Activated CD4-positive, alpha-beta memory T cell treated with anti-CD3 and anti-CD28 coated beads for 36 hours (primary cell): Measurements from ENCODE around the gene CEP250. TPM values are rescaled to one million over a fixed set of nuclear protein-coding genes. Genes with fewer than 3 reads are reported as not detected.

Experiments
- CTCF ChIA-PET: fragments of 350-600 bp; sonication (Branson Sonifier 250); formaldehyde crosslinking; loops from one replicate; lab custom pipeline; 2021; ENCODE audit warnings: antibody characterized with exemption, inconsistent platforms; lab: Charles Lee
- POLR2A ChIA-PET: fragments of 350-600 bp; sonication (Branson Sonifier 250); formaldehyde crosslinking; loops from one replicate; lab custom pipeline; 2021; ENCODE audit warnings: antibody characterized with exemption; lab: Charles Lee
- DNase-seq: peaks from one replicate; pipeline ENCODE4 v3.0.0-alpha.2; 2020
- H3K27ac Mint-ChIP-seq: one replicate; pipeline ENCODE4 v1.8.0; 2021; ENCODE audit warnings: mixed read lengths
- H3K27me3 Mint-ChIP-seq: one replicate; pipeline ENCODE4 v1.8.0; 2021; ENCODE audit warnings: mixed read lengths
- H3K36me3 Mint-ChIP-seq: one replicate; pipeline ENCODE4 v1.8.0; 2021; ENCODE audit warnings: mixed read lengths
- H3K4me1 Mint-ChIP-seq: one replicate; pipeline ENCODE4 v1.8.0; 2021; ENCODE audit warnings: low read depth, mixed read lengths
- H3K4me3 Mint-ChIP-seq: one replicate; pipeline ENCODE4 v1.8.0; 2021; ENCODE audit warnings: mild to moderate bottlenecking, mixed read lengths
- H3K9me3 Mint-ChIP-seq: one replicate; pipeline ENCODE4 v1.8.0; 2021; ENCODE audit warnings: mixed read lengths
- intact Hi-C: fragments of 100-400 bp; cut with micrococcal nuclease; formaldehyde crosslinking; loops from one replicate; pipeline ENCODE4 v1.15.1; 2023
- total RNA-seq, 2 experiments: library from RNA; stranded (reverse); gene quantifications; one replicate each; pipeline ENCODE4 v1.2.3, GENCODE V29; 2021

The CEP250 gene
- total RNA-seq, 2 experiments from 2014 or later: 47.2 to 60.8 TPM

GRCh38 chr20:35473684-35474083 lies 18.3 kb downstream of the CEP250 start:
- intact Hi-C loops: no loop called here
- Mint-ChIP-seq H3K4me1 (no peaks in the 10 kb centered on the region), H3K4me3 (no peak overlapping the region), H3K27ac (no peak overlapping the region), H3K9me3 (no peaks in the 10 kb centered on the region), H3K36me3 (peaks cover 12% of the 10 kb centered on the region), H3K27me3 (no peaks in the 10 kb centered on the region)
- ChIA-PET CTCF (interaction anchor here (1.5 to 3.0 kb wide), 2 partner anchors 10 to 15 kb away, joined by 3 to 18 read pairs; no protein-coding TSS in a partner anchor), POLR2A (no interaction called here)
- no peak for DNase-seq

GRCh38 chr20:35474303-35474871 lies 19.0 kb downstream of the CEP250 start:
- ChIA-PET CTCF (interaction anchor here (0.6 to 3.0 kb wide), 3 partner anchors 11 to 117 kb away, joined by 3 to 18 read pairs (median 3); no protein-coding TSS in a partner anchor), POLR2A (no interaction called here)
- Mint-ChIP-seq H3K36me3 (peaks cover 13% of the 10 kb centered on the region), H3K27me3 (no peaks in the 10 kb centered on the region), H3K4me1 (no peaks in the 10 kb centered on the region), H3K4me3 (no peak overlapping the region), H3K27ac (no peak overlapping the region), H3K9me3 (no peaks in the 10 kb centered on the region)
- DNase-seq: no peak
- intact Hi-C loops: no loop called here

GRCh38 chr20:35476288-35476687 lies 20.9 kb downstream of the CEP250 start:
- ChIA-PET CTCF (no interaction called here), POLR2A (no interaction called here)
- intact Hi-C loops: no loop called here
- no peak for DNase-seq
- Mint-ChIP-seq H3K4me1 (no peaks in the 10 kb centered on the region), H3K36me3 (peaks cover 17% of the 10 kb centered on the region), H3K9me3 (no peaks in the 10 kb centered on the region), H3K27ac (no peak overlapping the region), H3K4me3 (no peak overlapping the region), H3K27me3 (no peaks in the 10 kb centered on the region)

- ChIA-PET POLR2A (interaction anchor here (0.5 to 1.4 kb wide), 2 partner anchors 12 to 23 kb away, joined by 4 read pairs; no protein-coding TSS in a partner anchor), CTCF (interaction anchor here (1.6 kb wide), 1 partner anchor 12 kb away, joined by 3 read pairs; no protein-coding TSS in a partner anchor)
- Mint-ChIP-seq H3K27ac (no peak overlapping the region), H3K4me3 (no peak overlapping the region), H3K4me1 (no peaks in the 10 kb centered on the region), H3K27me3 (no peaks in the 10 kb centered on the region), H3K36me3 (peaks cover 17% of the 10 kb centered on the region), H3K9me3 (no peaks in the 10 kb centered on the region)
- intact Hi-C loops: no loop called here
- DNase-seq: peak; percentile 27
These were observed 23.5 kb downstream of the CEP250 start for GRCh38 chr20:35478804-35479472.

GRCh38 chr20:35479798-35480197 lies 24.4 kb downstream of the CEP250 start:
- POLR2A ChIA-PET: interaction anchor here (0.9 to 1.4 kb wide), 2 partner anchors 11 to 136 kb away, joined by 3 to 4 read pairs; partner anchors contain the start of gene SPAG4

GRCh38 chr20:35487479-35487878 lies 32.1 kb downstream of the CEP250 start:
- Mint-ChIP-seq H3K27ac (no peak overlapping the region), H3K36me3 (peaks cover 33% of the 10 kb centered on the region), H3K4me1 (peaks cover 38% of the 10 kb centered on the region)

More at GRCh38 chr20:35479798-35480197, 24.4 kb downstream of the CEP250 start:
- DNase-seq: no peak
- H3K4me1 Mint-ChIP-seq: peaks cover 3% of the 10 kb centered on the region
- H3K27me3 Mint-ChIP-seq: no peaks in the 10 kb centered on the region
- no peak overlapping the region for H3K4me3 Mint-ChIP-seq
- CTCF ChIA-PET: no interaction called here
- no peak overlapping the region for H3K27ac Mint-ChIP-seq
- H3K9me3 Mint-ChIP-seq: peaks cover 3% of the 10 kb centered on the region
- intact Hi-C loops: no loop called here
- H3K36me3 Mint-ChIP-seq: peaks cover 25% of the 10 kb centered on the region

GRCh38 chr20:35489717-35490116 lies 34.3 kb downstream of the CEP250 start:
- intact Hi-C loops: loop anchor here (2.0 kb wide), 1 partner anchor 53 kb away; the partner anchor contains the start of gene ERGIC3
- H3K4me3 Mint-ChIP-seq: peak overlapping the region; percentile 63
- POLR2A ChIA-PET: no interaction called here

More at GRCh38 chr20:35487479-35487878, 32.1 kb downstream of the CEP250 start:
- Mint-ChIP-seq H3K9me3 (peaks cover 3% of the 10 kb centered on the region), H3K4me3 (no peak overlapping the region), H3K27me3 (no peaks in the 10 kb centered on the region)
- CTCF ChIA-PET: no interaction called here
- POLR2A ChIA-PET: no interaction called here
- intact Hi-C loops: no loop called here
- DNase-seq: no peak

GRCh38 chr20:35490736-35491181 lies 35.4 kb downstream of the CEP250 start:
- DNase-seq: peak; percentile 78
- POLR2A ChIA-PET: interaction anchor here (0.7 to 2.0 kb wide), 16 partner anchors 9 to 1497 kb away, joined by 3 to 15 read pairs (median 4); partner anchors contain the start of genes CEP250, CPNE1, EIF6 and ERGIC3
- H3K4me1 Mint-ChIP-seq: peaks cover 39% of the 10 kb centered on the region
- no peaks in the 10 kb centered on the region for H3K27me3 Mint-ChIP-seq
- H3K4me3 Mint-ChIP-seq: peak overlapping the region; percentile 99
- peaks cover 33% of the 10 kb centered on the region for H3K36me3 Mint-ChIP-seq
- H3K27ac Mint-ChIP-seq: peak overlapping the region; percentile 99
- no peaks in the 10 kb centered on the region for H3K9me3 Mint-ChIP-seq
- intact Hi-C loops: loop anchor here (2.0 kb wide), 1 partner anchor 52 kb away; the partner anchor contains the start of gene ERGIC3
- CTCF ChIA-PET: interaction anchor here (0.6 to 2.2 kb wide), 11 partner anchors 9 to 502 kb away, joined by 3 to 9 read pairs (median 4); partner anchors contain the start of genes CNBD2 and SCAND1

More at GRCh38 chr20:35489717-35490116, 34.3 kb downstream of the CEP250 start:
- DNase-seq: no peak
- no peaks in the 10 kb centered on the region for H3K27me3 Mint-ChIP-seq
- H3K36me3 Mint-ChIP-seq: peaks cover 27% of the 10 kb centered on the region
- no peak overlapping the region for H3K27ac Mint-ChIP-seq
- H3K9me3 Mint-ChIP-seq: no peaks in the 10 kb centered on the region
- CTCF ChIA-PET: interaction anchor here (1.1 to 2.2 kb wide), 2 partner anchors 50 to 464 kb away, joined by 3 to 8 read pairs; partner anchors contain the start of gene SCAND1
- peaks cover 39% of the 10 kb centered on the region for H3K4me1 Mint-ChIP-seq

- H3K36me3 Mint-ChIP-seq: peaks cover 33% of the 10 kb centered on the region
- intact Hi-C loops: loop anchor here (2.0 kb wide), 1 partner anchor 51 kb away; the partner anchor contains the start of gene ERGIC3
- peaks cover 39% of the 10 kb centered on the region for H3K4me1 Mint-ChIP-seq
- H3K27ac Mint-ChIP-seq: peak overlapping the region; percentile 99
- H3K9me3 Mint-ChIP-seq: no peaks in the 10 kb centered on the region
- no peaks in the 10 kb centered on the region for H3K27me3 Mint-ChIP-seq
- CTCF ChIA-PET: interaction anchor here (0.6 to 2.2 kb wide), 3 partner anchors 28 to 501 kb away, joined by 3 to 8 read pairs (median 4); partner anchors contain the start of gene SCAND1
- POLR2A ChIA-PET: interaction anchor here (1.1 to 2.0 kb wide), 3 partner anchors 37 to 462 kb away, joined by 4 to 15 read pairs (median 11); partner anchors contain the start of genes CEP250, EIF6 and SCAND1
- H3K4me3 Mint-ChIP-seq: peak overlapping the region; percentile 99
- DNase-seq: no peak
These were observed 36.4 kb downstream of the CEP250 start for GRCh38 chr20:35491823-35492222.

GRCh38 chr20:35492352-35492751 lies 37.0 kb downstream of the CEP250 start:
- Mint-ChIP-seq H3K9me3 (no peaks in the 10 kb centered on the region), H3K4me3 (peak overlapping the region; percentile 99), H3K27me3 (no peaks in the 10 kb centered on the region), H3K27ac (peak overlapping the region; percentile 99), H3K4me1 (peaks cover 39% of the 10 kb centered on the region), H3K36me3 (peaks cover 34% of the 10 kb centered on the region)
- intact Hi-C loops: no loop called here
- POLR2A ChIA-PET: no interaction called here
- no peak for DNase-seq
- CTCF ChIA-PET: interaction anchor here (0.6 kb wide), 1 partner anchor 28 kb away, joined by 3 read pairs; no protein-coding TSS in a partner anchor

- no peaks in the 10 kb centered on the region for H3K27me3 Mint-ChIP-seq
- peaks cover 47% of the 10 kb centered on the region for H3K36me3 Mint-ChIP-seq
- no peak overlapping the region for H3K4me3 Mint-ChIP-seq
- no peak for DNase-seq
- peaks cover 12% of the 10 kb centered on the region for H3K4me1 Mint-ChIP-seq
- CTCF ChIA-PET: no interaction called here
- no peak overlapping the region for H3K27ac Mint-ChIP-seq
- POLR2A ChIA-PET: no interaction called here
- intact Hi-C loops: no loop called here
- no peaks in the 10 kb centered on the region for H3K9me3 Mint-ChIP-seq
These were observed 41.1 kb downstream of the CEP250 start for GRCh38 chr20:35496481-35496880.
